GM21447 (cell line): Measurements from ENCODE around the gene SMIM24.

ENCODE experiments used
- ATAC-seq: cut with Tn5 transposase; IDR thresholded peaks from one replicate; pipeline ENCODE4 v1.9.1; 2021; ENCODE audit not compliant: unreplicated experiment

The SMIM24 gene

DNA sequence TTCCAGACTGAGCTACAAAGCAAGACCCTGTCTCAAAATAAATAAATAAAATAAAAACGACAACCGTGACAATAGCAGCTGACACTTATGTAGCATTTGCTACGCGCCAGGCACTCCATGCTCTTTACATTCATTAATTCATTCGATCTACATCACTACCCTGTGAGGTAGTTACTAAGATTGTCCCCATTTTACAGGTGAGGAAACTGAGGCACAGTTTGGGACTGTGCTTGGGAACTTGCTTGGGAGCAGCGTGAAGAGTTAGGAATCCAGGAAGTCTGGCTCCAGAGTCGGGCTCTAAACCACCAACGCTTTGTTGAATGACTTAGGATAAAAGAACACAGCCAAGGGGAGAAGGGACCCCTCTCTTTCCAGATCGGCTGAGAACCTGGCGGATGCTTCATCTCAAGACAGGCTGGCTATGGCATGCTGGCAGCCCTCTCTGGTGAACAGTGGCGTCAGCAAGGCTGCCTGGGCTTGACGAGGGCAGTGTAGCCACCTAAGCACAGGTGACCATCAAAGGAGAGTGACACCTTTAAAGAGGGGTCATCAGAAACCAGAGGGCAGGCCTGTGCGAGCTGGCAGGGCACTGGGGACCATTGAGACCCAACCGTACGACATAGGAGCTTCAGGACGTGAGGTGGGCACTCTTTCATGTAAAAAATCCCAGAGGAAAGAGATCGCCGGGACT, 19.6 kb upstream of the SMIM24 start:
- no peak for ATAC-seq

DNA sequence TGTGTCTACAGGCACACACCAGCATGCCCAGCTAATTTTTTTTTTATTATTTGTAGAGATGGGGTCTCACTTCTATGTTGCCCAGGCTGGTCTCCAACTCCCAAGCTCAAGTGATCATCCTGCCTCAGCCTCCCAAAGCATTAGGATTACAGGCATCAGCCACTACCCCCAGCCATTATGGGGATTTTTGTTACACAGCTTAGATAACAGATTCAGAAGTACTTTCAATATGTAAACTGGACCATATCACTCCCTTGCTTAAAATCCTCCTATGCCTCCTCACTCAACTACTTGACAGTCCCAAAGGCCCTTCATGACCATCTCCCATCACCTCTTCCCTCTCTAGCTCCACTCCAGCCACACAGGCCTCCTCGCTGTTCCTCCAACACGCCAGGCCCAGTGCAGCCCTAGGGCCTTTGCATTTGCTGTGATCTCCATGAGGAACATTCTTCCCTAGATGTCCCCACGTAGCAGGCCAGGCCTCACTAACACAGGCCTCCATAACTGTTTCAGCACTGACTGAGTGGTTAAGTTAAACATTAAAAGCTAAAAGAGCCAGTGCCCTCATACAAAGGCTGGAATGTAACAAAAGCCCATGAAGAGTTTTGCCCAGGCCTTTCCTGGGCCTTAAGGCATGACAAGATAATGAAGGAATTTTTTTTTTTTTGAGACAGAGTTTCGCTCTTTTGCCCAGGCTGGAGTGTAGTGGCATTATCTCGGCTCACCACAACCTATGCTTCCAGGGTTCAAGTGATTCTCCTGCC, 17.6 kb upstream of the SMIM24 start:
- ATAC-seq = no peak

DNA sequence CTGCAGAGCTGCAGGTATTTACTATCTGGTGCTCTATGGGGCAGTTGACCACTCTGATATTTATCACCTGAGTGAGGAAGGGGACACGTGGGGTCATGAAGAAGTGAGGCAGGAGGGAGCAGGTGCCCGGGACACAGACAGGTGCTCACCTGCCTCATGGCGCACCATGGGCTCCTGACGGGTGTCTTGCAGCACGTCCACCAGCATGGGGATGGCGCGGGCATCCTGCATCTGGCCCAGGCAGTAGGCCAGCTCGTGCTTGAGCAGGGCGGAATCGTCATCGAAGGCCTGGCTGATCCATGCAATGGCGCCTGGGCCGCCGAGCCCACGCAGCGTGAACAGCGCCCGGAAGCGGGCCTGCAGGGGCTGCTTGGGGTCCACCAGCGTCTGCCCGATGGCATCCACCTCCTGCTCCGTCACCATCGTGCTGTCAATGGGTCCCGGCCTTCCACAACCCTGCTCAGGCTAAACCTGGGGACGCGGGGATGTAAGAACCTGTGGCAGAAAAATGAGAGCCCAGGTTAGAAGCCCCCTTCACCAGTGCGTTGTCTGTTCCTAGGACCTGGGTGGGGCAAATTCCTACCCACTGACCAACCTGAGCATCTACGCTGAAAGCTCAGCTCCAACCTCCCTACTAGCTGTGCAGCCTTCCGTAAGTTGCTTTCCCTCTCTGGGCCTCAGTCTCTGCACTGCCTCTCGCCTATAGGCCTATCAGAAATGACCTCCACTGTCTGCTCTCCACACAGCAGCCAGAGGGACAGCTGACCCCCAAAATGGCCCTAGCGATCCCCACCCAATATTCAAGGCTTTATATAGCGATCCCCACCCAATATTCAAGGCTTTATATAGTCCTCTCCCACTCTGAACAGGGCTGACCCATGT, 16.3 kb upstream of the SMIM24 start:
- no peak for ATAC-seq

DNA sequence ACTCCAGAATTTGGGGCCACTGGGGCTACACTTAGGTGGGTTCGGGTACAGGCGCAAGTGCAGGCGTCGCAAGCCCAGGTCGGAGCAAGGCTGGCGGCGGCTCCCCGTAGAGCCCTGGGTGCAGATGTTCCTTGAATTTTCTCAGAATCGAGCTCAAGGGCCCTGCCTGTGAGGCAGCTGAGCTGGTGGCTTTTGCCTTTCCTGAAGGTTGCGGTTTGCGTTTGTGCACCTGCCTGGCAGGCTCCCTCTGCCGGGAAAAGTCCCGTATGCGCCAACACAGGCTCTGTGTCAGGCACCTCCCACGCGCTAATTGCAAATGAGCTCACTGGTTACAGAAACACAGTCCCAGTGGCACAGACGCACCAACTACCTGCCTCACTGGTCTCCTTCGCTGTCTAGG, 14.2 kb upstream of the SMIM24 start:
- ATAC-seq = no peak

DNA sequence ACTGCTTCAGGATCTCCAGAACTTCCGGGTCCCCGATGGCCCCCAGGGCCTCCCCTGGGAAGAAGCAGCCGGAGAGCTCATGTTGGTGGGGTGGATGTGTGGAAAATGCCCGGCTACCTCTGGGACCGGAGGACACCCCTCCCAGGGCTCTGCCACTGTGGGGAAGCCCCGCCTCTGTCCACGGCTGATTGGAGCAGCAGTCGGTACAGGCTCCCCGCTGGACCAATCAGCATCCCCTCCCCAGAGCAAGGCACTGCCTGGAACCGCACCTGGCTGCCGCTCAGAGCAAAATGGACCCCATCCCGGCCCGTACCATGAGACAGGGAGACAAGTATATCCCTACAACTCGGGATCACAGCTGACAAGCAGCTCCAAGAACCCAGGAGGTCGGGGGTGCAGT, 13.7 kb upstream of the SMIM24 start:
- ATAC-seq = no peak

DNA sequence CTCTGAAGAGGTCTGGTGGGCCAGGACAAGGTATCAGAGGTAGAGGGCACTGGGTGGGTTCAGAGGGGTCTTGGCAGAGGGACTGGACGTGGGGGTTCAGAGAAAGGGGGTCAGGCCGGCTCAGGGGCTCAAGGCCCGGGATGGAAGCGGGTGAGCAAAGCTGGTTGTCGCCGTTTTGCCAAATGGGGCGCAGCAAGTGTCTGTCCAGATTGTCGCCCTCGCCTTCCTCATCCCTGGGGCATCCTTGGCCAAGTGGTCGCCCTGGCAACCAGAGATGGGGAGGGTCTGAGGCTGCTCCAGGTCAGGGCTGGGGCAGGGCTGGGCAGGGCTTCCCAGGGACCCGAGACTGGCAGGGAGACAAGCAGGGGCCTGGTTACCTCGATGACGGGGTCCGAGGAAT, 13.3 kb upstream of the SMIM24 start:
- ATAC-seq = no peak

DNA sequence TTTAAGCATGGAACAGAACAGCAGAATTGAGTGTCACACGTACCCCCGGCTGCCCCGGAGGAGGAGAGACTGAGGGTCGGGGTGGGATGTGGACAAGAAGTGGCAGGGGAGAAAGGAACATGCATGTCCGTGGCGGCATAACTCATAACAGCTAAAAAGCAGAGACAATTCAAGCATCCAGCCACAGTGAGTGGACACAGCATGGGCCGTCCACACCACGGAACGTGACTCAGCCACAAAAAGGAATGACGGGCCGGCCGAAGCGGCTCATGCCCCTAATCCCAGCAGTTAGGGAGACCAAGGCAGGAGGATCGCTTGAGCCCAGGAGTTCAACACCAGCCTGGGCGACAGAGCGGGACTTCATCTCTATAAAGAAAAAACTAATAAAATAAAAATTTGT, 12.6 kb upstream of the SMIM24 start:
- no peak for ATAC-seq

DNA sequence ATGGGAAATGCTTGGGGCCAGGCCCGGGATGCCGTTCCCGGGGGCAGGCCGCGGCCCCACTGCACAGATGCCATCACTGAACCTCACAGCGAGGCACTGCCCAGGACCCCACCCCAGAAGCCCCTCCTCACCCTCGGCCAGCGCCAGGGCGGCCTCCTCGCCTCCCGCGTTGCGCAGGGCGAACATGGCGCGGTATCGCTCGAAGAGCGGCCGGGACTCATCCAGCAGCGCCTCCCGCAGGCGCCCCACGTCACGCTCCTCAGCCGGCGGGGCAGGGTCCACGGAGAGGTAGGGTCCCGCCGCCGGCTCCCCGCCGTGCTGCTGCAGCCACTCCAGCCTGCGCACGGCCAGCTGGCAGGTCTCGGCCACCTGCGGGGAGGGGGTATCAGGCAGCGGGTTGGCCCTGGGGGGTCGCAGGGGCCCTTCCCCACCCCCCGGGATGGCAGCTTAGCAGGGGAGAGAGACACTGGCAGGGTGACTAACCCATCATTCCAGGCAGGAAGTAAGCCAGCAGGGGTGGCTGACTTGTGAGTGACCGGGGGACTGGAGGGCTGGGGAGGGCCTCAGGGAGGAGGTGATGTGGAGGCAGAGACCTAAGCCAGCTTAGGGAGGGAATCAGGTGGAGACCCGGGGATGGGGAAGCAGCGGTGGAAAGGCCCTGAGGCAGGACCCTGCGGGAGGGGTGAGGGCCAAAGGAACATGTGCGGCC, 12.0 kb upstream of the SMIM24 start:
- no peak for ATAC-seq

DNA sequence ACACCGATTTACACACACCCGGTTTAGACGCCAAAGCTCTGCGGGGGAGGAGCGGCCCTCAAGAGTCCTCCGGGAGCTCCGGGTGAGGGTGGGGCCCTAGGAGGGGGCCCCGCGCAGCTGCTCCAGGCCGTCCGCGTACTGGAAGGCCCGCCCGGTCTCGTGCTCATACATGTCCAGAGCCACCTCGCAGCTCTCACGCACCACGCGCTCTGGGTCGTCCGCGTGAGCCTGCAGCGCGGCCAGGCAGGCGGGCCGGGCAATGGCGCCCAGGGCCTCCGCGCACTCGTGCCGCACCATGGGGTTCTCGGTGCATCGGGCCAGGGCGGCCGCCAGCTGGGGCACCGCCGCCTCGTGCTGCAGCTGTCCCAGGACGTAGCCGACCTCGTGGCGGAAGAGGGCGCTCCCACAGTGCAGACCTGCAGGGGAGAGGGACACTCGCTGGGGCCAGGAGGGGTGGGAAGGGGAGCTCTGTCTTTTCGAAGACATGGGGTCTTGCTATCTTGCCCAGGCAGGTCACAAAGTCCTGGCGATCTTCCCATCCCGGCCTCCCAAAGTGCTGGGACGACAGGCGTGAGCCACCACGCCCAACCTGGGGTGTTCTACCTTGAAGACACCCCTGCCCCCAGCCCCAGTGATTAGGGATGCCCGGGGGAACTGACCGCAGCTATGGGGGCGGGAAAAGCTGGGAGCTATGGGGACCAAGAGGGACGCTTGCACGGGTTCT, 11.2 kb upstream of the SMIM24 start:
- ATAC-seq = no peak

DNA sequence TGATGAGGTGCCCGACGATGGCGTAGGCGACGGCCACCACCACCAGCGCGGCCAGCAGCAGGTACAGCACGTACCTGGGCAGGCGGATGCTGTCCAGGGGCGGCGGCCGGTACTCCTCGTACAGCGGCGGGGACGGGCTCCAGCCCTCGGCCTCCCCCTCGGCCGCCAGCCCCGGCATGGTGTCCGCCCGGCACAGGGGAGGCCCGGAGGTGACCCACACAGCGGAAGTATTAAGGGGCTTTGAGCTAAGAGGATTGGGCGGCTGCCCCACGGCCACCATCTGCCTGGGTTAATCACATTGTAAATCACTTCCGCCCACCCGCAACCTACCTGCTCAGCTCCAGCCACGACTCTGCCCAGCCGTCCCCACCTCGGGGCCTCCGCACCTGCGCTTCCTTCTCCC, 2.9 kb upstream of the SMIM24 start, which contains the start of gene SMIM44:
TSS of gene SMIM44 (minus strand) at position 216 of the 403 bp plus-strand sequence. CDS start at position 178, 38 bp downstream.
- ATAC-seq = no peak

DNA sequence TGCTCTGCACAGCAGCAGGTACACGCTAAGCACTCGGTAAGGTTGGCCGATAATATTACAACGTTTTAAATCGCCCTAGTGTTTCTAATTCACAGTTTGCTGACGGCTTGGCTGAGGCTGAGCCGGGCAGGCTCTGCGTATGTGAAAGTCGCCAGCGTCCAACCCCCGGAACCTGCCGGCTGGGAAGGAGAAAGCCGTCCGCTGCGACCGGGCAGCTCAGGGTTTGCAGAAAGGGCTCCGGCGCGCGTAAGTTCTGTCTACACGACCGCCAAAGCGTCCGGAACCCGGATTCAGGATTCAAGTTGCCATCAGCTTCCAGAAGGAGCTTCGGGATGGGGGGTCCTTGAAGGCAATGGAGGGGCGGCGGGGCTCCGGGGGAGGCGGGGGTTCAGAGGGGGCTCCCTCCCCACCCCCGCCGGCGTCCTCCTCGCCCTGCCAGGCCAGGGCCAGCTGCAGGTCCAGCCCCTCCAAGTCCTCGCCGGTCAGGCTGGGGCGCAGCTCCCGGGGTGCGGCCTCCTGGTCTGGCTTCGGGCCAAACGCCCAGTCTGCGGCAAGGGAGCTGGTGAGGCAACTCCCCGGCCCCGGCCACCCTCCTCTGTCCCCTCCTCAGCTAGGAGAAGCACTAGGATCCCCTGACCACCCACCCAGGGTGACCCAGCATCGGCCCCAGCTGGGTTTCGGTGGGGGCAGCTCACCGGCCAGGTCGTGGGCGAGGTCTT, 2.3 kb upstream of the SMIM24 start:
- ATAC-seq = no peak

DNA sequence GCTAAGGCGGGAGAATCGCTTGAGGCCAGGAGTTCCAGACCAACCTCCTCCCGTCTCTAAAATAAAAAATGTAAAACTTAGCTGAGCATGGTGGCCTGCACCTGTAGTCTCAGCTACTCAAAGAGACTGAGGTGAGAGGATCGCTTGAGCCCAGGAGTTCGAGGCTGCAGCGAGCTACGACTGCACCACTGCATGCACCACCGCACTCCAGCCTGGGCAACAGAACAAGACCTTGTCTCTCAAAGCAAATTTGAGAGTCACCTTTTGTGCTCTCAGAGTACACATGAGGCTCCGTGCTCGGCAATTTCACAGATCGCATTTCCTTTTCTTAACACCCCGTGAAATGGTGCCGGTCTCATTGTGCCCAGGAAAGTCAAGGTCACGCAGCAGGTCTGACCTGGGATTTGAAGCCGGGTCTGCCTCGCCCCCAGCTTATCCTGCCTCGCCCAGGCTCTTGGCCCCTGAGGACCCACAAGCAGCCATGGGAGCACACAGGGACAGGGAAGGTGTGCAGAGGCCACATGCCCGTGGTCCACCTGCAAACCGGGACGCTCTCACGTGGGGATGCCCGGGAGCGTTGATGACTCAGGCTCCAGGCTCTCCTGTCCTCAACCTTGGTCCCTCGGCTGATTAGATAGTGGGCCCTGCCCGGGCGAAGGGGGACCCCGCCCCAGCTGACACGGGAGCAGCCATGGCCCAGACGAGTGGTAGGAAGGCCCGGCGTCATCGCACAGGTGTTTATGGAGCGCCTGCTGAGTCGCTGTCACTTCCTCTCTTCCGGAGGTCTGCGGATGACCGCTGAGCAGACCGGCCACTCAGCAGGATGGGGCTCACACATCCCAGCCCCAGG, 1.1 kb upstream of the SMIM24 start:
- no peak for ATAC-seq

DNA sequence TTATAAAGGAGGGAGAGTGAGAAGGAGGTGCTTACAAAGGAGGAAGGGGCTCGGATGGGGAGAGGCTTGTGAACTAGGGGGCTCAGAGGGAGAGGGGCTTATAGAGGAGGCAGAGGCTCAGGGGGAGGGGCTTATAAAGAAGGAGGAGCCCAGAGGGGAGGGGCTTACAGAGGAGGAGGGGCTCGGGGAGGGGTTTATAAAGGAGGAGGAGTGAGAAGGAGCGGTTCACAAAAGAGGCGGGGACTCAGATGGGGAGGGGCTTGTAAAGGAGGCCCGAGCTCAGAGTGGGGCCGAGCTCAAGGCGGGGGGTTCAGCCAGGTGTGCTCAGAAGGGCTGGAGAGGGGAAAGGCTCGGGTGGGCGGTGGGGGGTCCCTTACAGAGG, 500 bp downstream of the SMIM24 start:
- no peak for ATAC-seq

DNA sequence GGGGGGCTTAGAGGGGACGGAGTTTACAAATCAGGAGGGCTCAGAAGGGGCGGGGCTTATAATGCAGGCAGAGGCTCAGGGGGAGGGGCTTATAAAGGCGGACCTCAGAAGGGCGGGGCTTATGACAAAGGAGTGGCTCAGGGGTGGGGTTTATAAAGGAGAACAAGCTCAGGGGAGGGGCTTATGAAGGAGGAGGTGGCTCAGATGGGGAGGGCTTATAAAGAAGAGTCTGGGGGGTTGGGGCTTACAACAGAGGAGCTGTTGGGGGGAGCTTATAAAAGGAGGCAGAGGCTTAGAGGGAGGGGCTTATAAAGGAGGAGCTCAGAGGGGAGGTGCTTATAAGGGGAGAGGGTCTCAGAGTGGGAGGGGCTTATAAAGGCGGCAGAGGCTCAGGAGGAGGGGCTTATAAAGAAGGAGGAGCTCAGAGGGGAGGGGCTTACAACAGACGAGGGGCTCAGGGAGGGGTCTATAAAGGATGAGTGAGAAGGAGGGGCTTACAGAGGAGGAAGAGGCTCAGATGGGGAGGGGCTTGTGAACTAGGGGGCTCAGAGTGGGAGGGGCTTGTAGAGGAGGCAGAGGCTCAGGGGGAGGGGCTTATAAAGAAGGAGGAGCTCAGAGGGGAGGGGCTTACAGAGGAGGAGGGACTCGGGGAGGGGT, 1.0 kb downstream of the SMIM24 start:
- no peak for ATAC-seq

DNA sequence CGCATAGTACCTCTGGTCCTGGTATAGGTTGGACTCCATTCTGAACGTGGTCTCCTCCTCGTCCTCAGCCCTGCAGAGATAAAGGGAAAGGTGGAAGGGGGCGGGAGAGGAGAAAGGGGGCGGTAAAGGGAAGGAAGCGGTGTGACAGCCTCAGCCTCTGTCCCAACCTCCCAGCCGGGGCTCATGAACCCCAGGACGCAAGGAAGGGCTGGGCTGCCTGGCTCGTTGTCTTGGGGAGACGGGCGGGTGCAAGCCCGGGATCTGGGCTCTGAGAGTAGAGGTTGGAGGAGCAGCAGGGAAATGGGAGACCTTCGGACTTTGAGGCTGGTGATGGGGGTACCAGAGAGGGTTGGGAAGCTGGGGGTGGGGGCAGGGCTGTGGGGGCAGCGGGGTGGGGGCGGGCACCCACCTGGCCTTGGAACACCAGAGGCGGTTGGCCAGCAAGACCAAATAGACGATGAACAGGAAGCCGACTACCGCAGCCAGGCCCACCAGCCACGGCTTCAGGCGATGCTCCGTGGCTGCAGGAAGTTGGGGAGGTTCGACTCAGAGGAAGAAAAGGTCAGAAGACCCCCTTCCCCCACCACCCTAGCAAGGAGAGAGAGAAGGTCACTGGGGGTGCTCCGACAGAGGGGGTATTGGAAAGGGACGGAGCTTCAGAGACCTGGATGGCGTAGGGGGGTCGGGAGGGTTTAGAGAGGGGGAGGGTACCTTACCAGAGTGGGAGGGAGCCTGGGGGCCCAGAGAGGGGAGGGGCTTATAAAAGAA, 1.7 kb downstream of the SMIM24 start:
- no peak for ATAC-seq

DNA sequence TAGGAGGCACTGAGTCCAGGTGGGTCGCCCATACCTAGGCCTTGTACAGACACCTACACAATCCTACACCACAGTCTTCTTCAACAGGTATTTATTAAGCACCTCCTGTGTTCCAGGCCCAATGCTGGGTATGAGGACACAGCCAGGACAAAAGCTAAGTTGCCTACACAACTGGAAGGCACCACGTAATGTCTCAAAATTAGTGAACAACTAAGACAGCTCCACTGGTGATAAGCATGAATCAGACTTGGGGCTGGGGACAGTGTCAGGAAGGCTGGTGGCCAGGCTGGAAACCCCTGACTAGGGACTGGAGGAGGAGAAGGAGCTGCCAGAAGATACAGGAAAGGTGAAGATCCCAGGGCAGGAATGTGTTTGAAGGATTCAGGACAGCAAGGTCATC, 2.4 kb downstream of the SMIM24 start:
- ATAC-seq = no peak

DNA sequence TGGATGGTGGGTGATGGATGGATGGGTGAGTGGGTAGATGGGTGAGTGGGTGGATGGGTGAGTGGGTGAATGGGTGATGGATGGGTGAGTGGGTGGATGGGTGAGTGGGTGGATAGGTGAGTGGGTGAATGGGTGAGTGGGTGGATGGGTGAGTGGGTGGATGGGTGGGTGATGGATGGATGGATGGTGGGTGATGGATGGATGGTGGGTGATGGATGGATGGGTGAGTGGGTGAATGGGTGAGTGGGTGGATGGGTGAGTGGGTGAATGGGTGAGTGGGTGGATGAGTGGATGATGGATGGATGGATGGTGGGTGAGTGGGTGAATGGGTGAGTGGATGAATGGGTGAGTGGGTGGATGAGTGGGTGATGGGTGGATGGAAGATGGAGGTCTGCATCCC, 2.8 kb downstream of the SMIM24 start:
- no peak for ATAC-seq

DNA sequence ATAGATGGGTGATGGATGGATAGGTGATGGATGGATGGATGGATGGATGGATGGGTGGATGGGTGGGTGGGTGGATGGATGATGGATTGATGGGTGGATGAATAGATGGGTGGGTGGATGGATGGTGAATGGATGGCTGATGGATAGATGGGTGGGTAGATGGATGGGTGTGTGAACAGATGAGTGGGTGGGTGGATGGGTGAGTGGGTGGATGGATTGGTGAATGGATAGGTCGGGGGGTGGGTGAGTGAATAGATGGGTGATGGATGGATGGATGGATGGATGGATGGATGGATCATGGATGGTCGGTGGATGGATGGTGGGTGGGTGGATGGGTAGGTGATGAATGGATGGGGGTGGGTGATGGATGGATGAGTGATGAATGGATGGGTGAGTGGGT, 3.5 kb downstream of the SMIM24 start:
- no peak for ATAC-seq
